Activated T-helper 17 cell treated with anti-CD3 and anti-CD28 coated beads, Interleukin-2, amount 50 U/mL, for 72 hours (primary cell): ENCODE measurements around the gene TNFSF11. TPM values are rescaled to one million over a fixed set of nuclear protein-coding genes. Genes with fewer than 3 reads are reported as not detected.

Source experiments
- ATAC-seq: fragments of 150-1000 bp; cut with Tn5 transposase; replicated peaks from 2 replicates; pipeline ENCODE4 v1.10.0; 2021; ENCODE audit warnings: mild to moderate bottlenecking, moderate library complexity
- H3K27ac Mint-ChIP-seq: one replicate; pipeline ENCODE4 v1.8.0; 2022; ENCODE audit warnings: mixed read lengths
- H3K27me3 Mint-ChIP-seq: one replicate; pipeline ENCODE4 v1.8.0; 2022; ENCODE audit warnings: mixed read lengths
- H3K36me3 Mint-ChIP-seq: one replicate; pipeline ENCODE4 v1.8.0; 2022; ENCODE audit warnings: low read depth, mild to moderate bottlenecking, mixed read lengths
- H3K4me1 Mint-ChIP-seq: one replicate; pipeline ENCODE4 v1.8.0; 2022; ENCODE audit warnings: mixed read lengths
- H3K4me3 Mint-ChIP-seq: one replicate; pipeline ENCODE4 v1.8.0; 2022; ENCODE audit warnings: mild to moderate bottlenecking, mixed read lengths
- H3K9me3 Mint-ChIP-seq: one replicate; pipeline ENCODE4 v1.8.0; 2022; ENCODE audit warnings: mixed read lengths
- total RNA-seq, 2 donors: library from RNA; stranded (reverse); gene quantifications; one replicate each; pipeline ENCODE4 v1.2.3, GENCODE V29; 2022

TNFSF11 gene
- total RNA-seq, 2 donors from 2014 or later, result 0.11 to 1.6 TPM

- no peaks in the 10 kb centered on the region for H3K4me1 Mint-ChIP-seq
- no peak overlapping the region for H3K27ac Mint-ChIP-seq
- H3K4me3 Mint-ChIP-seq, result no peak overlapping the region
- peaks cover 16% of the 10 kb centered on the region for H3K27me3 Mint-ChIP-seq
- ATAC-seq, result no peak
- H3K36me3 Mint-ChIP-seq, result no peaks in the 10 kb centered on the region
- no peaks in the 10 kb centered on the region for H3K9me3 Mint-ChIP-seq
Observed at GRCh38 chr13:42612021-42612765, 38.2 kb downstream of the TNFSF11 start.

- Mint-ChIP-seq H3K27ac (no peak overlapping the region), H3K4me3 (no peak overlapping the region), H3K4me1 (no peaks in the 10 kb centered on the region), H3K9me3 (no peaks in the 10 kb centered on the region), H3K27me3 (peaks cover 9% of the 10 kb centered on the region), H3K36me3 (no peaks in the 10 kb centered on the region)
- no peak for ATAC-seq
Observed at GRCh38 chr13:42614436-42615035, 40.6 kb downstream of the TNFSF11 start.

- Mint-ChIP-seq H3K27me3 (peaks cover 8% of the 10 kb centered on the region), H3K27ac (no peak overlapping the region), H3K36me3 (no peaks in the 10 kb centered on the region), H3K4me1 (no peaks in the 10 kb centered on the region), H3K9me3 (no peaks in the 10 kb centered on the region), H3K4me3 (no peak overlapping the region)
- ATAC-seq, result no peak
Observed at GRCh38 chr13:42615691-42616090, 41.7 kb downstream of the TNFSF11 start.

- H3K27ac Mint-ChIP-seq, result no peak overlapping the region
- H3K9me3 Mint-ChIP-seq, result no peaks in the 10 kb centered on the region
- no peaks in the 10 kb centered on the region for H3K36me3 Mint-ChIP-seq
- H3K4me1 Mint-ChIP-seq, result no peaks in the 10 kb centered on the region
- ATAC-seq, result no peak
- H3K27me3 Mint-ChIP-seq, result peaks cover 8% of the 10 kb centered on the region
- no peak overlapping the region for H3K4me3 Mint-ChIP-seq
Observed at GRCh38 chr13:42617221-42617620, 43.3 kb downstream of the TNFSF11 start.

GRCh38 chr13:42623916-42624315 is 50.0 kb downstream of the TNFSF11 start:
- Mint-ChIP-seq H3K4me3 (no peak overlapping the region), H3K27me3 (peaks cover 13% of the 10 kb centered on the region), H3K27ac (no peak overlapping the region), H3K4me1 (no peaks in the 10 kb centered on the region), H3K9me3 (no peaks in the 10 kb centered on the region), H3K36me3 (no peaks in the 10 kb centered on the region)
- ATAC-seq, result no peak

- no peak overlapping the region for H3K4me3 Mint-ChIP-seq
- no peak overlapping the region for H3K27ac Mint-ChIP-seq
- H3K36me3 Mint-ChIP-seq, result no peaks in the 10 kb centered on the region
- ATAC-seq, result no peak
- peaks cover 13% of the 10 kb centered on the region for H3K27me3 Mint-ChIP-seq
- H3K4me1 Mint-ChIP-seq, result no peaks in the 10 kb centered on the region
- H3K9me3 Mint-ChIP-seq, result no peaks in the 10 kb centered on the region
Observed at GRCh38 chr13:42625611-42626010, 51.7 kb downstream of the TNFSF11 start.

GRCh38 chr13:42626176-42626860 is 52.4 kb downstream of the TNFSF11 start:
- Mint-ChIP-seq H3K4me3 (no peak overlapping the region), H3K36me3 (no peaks in the 10 kb centered on the region), H3K9me3 (no peaks in the 10 kb centered on the region), H3K4me1 (no peaks in the 10 kb centered on the region), H3K27ac (no peak overlapping the region), H3K27me3 (peaks cover 13% of the 10 kb centered on the region)
- no peak for ATAC-seq

GRCh38 chr13:42628666-42629065 is 54.7 kb downstream of the TNFSF11 start:
- H3K27ac Mint-ChIP-seq, result no peak overlapping the region
- no peaks in the 10 kb centered on the region for H3K4me1 Mint-ChIP-seq
- no peak overlapping the region for H3K4me3 Mint-ChIP-seq
- H3K9me3 Mint-ChIP-seq, result no peaks in the 10 kb centered on the region
- peaks cover 17% of the 10 kb centered on the region for H3K27me3 Mint-ChIP-seq
- no peaks in the 10 kb centered on the region for H3K36me3 Mint-ChIP-seq
- no peak for ATAC-seq

- no peaks in the 10 kb centered on the region for H3K9me3 Mint-ChIP-seq
- no peak overlapping the region for H3K27ac Mint-ChIP-seq
- peaks cover 16% of the 10 kb centered on the region for H3K27me3 Mint-ChIP-seq
- no peaks in the 10 kb centered on the region for H3K36me3 Mint-ChIP-seq
- H3K4me3 Mint-ChIP-seq, result no peak overlapping the region
- no peak for ATAC-seq
- H3K4me1 Mint-ChIP-seq, result no peaks in the 10 kb centered on the region
Observed at GRCh38 chr13:42631181-42631580, 57.2 kb downstream of the TNFSF11 start.

- H3K27me3 Mint-ChIP-seq, result peaks cover 8% of the 10 kb centered on the region
Observed at GRCh38 chr13:42633495-42633894, 59.5 kb downstream of the TNFSF11 start.

GRCh38 chr13:42638101-42638500 is 64.1 kb downstream of the TNFSF11 start:
- H3K27me3 Mint-ChIP-seq, result peaks cover 17% of the 10 kb centered on the region
- peaks cover 3% of the 10 kb centered on the region for H3K9me3 Mint-ChIP-seq
- no peak overlapping the region for H3K27ac Mint-ChIP-seq
- no peaks in the 10 kb centered on the region for H3K36me3 Mint-ChIP-seq
- no peak for ATAC-seq
- H3K4me3 Mint-ChIP-seq, result no peak overlapping the region
- H3K4me1 Mint-ChIP-seq, result no peaks in the 10 kb centered on the region

More at GRCh38 chr13:42633495-42633894, 59.5 kb downstream of the TNFSF11 start:
- Mint-ChIP-seq H3K9me3 (no peaks in the 10 kb centered on the region), H3K27ac (no peak overlapping the region), H3K4me1 (no peaks in the 10 kb centered on the region), H3K4me3 (no peak overlapping the region), H3K36me3 (no peaks in the 10 kb centered on the region)
- no peak for ATAC-seq

GRCh38 chr13:42638886-42639285 is 64.9 kb downstream of the TNFSF11 start:
- ATAC-seq, result no peak
- Mint-ChIP-seq H3K27me3 (peaks cover 13% of the 10 kb centered on the region), H3K4me3 (no peak overlapping the region), H3K36me3 (no peaks in the 10 kb centered on the region), H3K9me3 (peaks cover 3% of the 10 kb centered on the region), H3K27ac (no peak overlapping the region), H3K4me1 (no peaks in the 10 kb centered on the region)

- no peak overlapping the region for H3K4me3 Mint-ChIP-seq
- no peak for ATAC-seq
- peaks cover 9% of the 10 kb centered on the region for H3K27me3 Mint-ChIP-seq
Observed at GRCh38 chr13:42643076-42643475, 69.1 kb downstream of the TNFSF11 start.

GRCh38 chr13:42644841-42645240 is 70.9 kb downstream of the TNFSF11 start:
- Mint-ChIP-seq H3K4me1 (no peaks in the 10 kb centered on the region), H3K36me3 (no peaks in the 10 kb centered on the region), H3K27ac (no peak overlapping the region), H3K9me3 (peaks cover 3% of the 10 kb centered on the region), H3K27me3 (peaks cover 10% of the 10 kb centered on the region), H3K4me3 (no peak overlapping the region)
- no peak for ATAC-seq

More at GRCh38 chr13:42643076-42643475, 69.1 kb downstream of the TNFSF11 start:
- Mint-ChIP-seq H3K9me3 (peaks cover 3% of the 10 kb centered on the region), H3K4me1 (no peaks in the 10 kb centered on the region), H3K27ac (no peak overlapping the region), H3K36me3 (no peaks in the 10 kb centered on the region)

GRCh38 chr13:42645717-42646116 is 71.8 kb downstream of the TNFSF11 start:
- ATAC-seq, result no peak
- Mint-ChIP-seq H3K36me3 (no peaks in the 10 kb centered on the region), H3K4me3 (no peak overlapping the region)

More at GRCh38 chr13:42645717-42646116, 71.8 kb downstream of the TNFSF11 start:
- H3K27ac Mint-ChIP-seq, result no peak overlapping the region
- H3K4me1 Mint-ChIP-seq, result no peaks in the 10 kb centered on the region
- H3K9me3 Mint-ChIP-seq, result peaks cover 3% of the 10 kb centered on the region
- H3K27me3 Mint-ChIP-seq, result peaks cover 13% of the 10 kb centered on the region
